VCaP (cell line): Measurements from ENCODE around the gene GPSM1.

Experiments used
- H3K27ac ChIP-seq: fragments of 450-650 bp; 2 replicates; pipeline ENCODE4 v1.5.1; 2017
- TF ChIP-seq, protein P1 (sequence below): fragments of 450-650 bp; conservative IDR thresholded peaks from 2 replicates; pipeline ENCODE4 v1.5.1; 2017; ENCODE audit warnings: mild to moderate bottlenecking, moderate library complexity

Gene GPSM1

GRCh38 chr9:136307215-136307750 is 20.1 kb upstream of the GPSM1 start:
- H3K27ac ChIP-seq: no peak overlapping the region

GRCh38 chr9:136308006-136308701 is 19.2 kb upstream of the GPSM1 start:
- no peak overlapping the region for H3K27ac ChIP-seq
- TF ChIP-seq, protein P1, sequence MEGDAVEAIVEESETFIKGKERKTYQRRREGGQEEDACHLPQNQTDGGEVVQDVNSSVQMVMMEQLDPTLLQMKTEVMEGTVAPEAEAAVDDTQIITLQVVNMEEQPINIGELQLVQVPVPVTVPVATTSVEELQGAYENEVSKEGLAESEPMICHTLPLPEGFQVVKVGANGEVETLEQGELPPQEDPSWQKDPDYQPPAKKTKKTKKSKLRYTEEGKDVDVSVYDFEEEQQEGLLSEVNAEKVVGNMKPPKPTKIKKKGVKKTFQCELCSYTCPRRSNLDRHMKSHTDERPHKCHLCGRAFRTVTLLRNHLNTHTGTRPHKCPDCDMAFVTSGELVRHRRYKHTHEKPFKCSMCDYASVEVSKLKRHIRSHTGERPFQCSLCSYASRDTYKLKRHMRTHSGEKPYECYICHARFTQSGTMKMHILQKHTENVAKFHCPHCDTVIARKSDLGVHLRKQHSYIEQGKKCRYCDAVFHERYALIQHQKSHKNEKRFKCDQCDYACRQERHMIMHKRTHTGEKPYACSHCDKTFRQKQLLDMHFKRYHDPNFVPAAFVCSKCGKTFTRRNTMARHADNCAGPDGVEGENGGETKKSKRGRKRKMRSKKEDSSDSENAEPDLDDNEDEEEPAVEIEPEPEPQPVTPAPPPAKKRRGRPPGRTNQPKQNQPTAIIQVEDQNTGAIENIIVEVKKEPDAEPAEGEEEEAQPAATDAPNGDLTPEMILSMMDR: no peak

More at GRCh38 chr9:136307215-136307750, 20.1 kb upstream of the GPSM1 start:
- TF ChIP-seq, protein P1: no peak

- TF ChIP-seq, protein P1: no peak
- H3K27ac ChIP-seq: no peak overlapping the region
These were observed 18.7 kb upstream of the GPSM1 start for GRCh38 chr9:136308702-136309053.

GRCh38 chr9:136309101-136309801 is 18.1 kb upstream of the GPSM1 start:
- H3K27ac ChIP-seq: no peak overlapping the region
- TF ChIP-seq, protein P1: no peak

GRCh38 chr9:136309806-136310220 is 17.5 kb upstream of the GPSM1 start:
- TF ChIP-seq, protein P1: no peak
- no peak overlapping the region for H3K27ac ChIP-seq

- H3K27ac ChIP-seq: no peak overlapping the region
- TF ChIP-seq, protein P1: no peak
These were observed 16.9 kb upstream of the GPSM1 start for GRCh38 chr9:136310273-136311030.
